KMS-11 (cell line): ENCODE results near the gene DAB2.

Experiments used
- H2AFZ ChIP-seq: fragments of 200-600 bp; sonication (generic); 2 replicates; pipeline ENCODE4 v1.6.1; 2016; ENCODE audit warnings: antibody characterized with exemption, mixed run types, low read depth
- H3K27ac ChIP-seq: fragments of 200-600 bp; sonication (generic); 2 replicates; pipeline ENCODE4 v1.6.1; 2016; ENCODE audit warnings: mild to moderate bottlenecking, mixed run types
- H3K27me3 ChIP-seq: fragments of 200-600 bp; sonication (generic); 2 replicates; pipeline ENCODE4 v1.6.1; 2017; ENCODE audit warnings: mild to moderate bottlenecking, low read depth, mixed run types, moderate library complexity; ENCODE audit not compliant: insufficient read depth
- H3K36me3 ChIP-seq: fragments of 200-600 bp; sonication (generic); 2 replicates; pipeline ENCODE4 v1.6.1; 2017; ENCODE audit warnings: mild to moderate bottlenecking, mixed run types; ENCODE audit not compliant: insufficient read depth
- H3K4me1 ChIP-seq: fragments of 200-600 bp; sonication (generic); 2 replicates; pipeline ENCODE4 v1.6.1; 2016; ENCODE audit warnings: mild to moderate bottlenecking, low read depth, mixed run types; ENCODE audit not compliant: poor library complexity, severe bottlenecking
- H3K4me2 ChIP-seq: fragments of 200-600 bp; sonication (generic); 2 replicates; pipeline ENCODE4 v1.7.0; 2016; ENCODE audit warnings: mild to moderate bottlenecking, mixed run types
- H3K4me3 ChIP-seq: fragments of 200-600 bp; sonication (generic); IDR thresholded peaks from 2 replicates; pipeline ENCODE4 v1.6.1; 2017; ENCODE audit warnings: low read depth, low read length, mixed read lengths; ENCODE audit not compliant: insufficient read depth
- H3K79me2 ChIP-seq: fragments of 200-600 bp; sonication (generic); 2 replicates; pipeline ENCODE4 v1.6.1; 2016; ENCODE audit warnings: low read depth, mixed run types; ENCODE audit not compliant: insufficient read depth
- H3K9ac ChIP-seq: fragments of 200-600 bp; sonication (generic); 2 replicates; pipeline ENCODE4 v1.6.1; 2016; ENCODE audit warnings: mild to moderate bottlenecking, mixed run types
- H4K20me1 ChIP-seq: fragments of 200-600 bp; sonication (generic); 2 replicates; pipeline ENCODE4 v1.6.1; 2016; ENCODE audit warnings: mild to moderate bottlenecking, mixed run types; ENCODE audit not compliant: insufficient read depth
- TF ChIP-seq, protein P1 (sequence below): fragments of 200-600 bp; sonication (generic); conservative IDR thresholded peaks from 2 replicates; pipeline ENCODE4 v1.6.1; 2017; ENCODE audit warnings: low read depth, mild to moderate bottlenecking, antibody characterized with exemption, low read length, moderate library complexity, mixed read lengths

DAB2 gene

DNA sequence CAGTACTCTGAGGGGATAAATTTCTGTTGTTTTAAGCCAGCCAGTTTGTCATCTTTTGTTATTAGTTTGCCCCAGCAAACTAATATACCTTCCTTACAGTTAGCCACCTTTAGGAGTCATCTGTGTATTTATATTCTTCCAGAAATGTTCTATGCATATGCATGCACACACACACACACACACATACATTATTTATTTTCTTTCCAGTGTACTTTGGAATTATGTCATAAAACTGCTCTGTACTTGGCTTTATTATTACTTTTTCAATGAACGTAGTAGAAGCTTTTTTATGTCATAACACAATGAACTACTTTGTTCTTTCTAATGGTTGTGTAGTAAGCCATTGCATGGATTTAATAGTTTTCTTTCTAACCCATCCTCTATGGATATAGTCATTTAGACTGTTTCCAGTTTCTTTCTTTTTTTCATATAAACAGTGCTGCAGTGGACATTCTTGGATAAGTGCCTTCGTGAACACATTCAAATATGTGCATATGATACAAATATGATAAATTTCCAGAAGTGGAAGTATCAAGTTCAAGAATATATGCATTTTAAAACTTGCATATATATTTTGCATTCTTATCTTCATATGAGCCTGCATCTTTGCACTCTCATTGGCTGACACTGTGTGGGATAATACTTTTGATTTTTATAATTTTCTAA is 26.6 kb upstream of the DAB2 start:
- H3K27ac ChIP-seq: no peak overlapping the region
- no peaks in the 10 kb centered on the region for H4K20me1 ChIP-seq
- H3K4me1 ChIP-seq: no peaks in the 10 kb centered on the region
- H3K27me3 ChIP-seq: no peaks in the 10 kb centered on the region
- no peak overlapping the region for H3K4me3 ChIP-seq
- no peak overlapping the region for H3K4me2 ChIP-seq
- no peaks in the 10 kb centered on the region for H3K36me3 ChIP-seq
- no peaks in the 10 kb centered on the region for H3K79me2 ChIP-seq
- no peak overlapping the region for H2AFZ ChIP-seq
- no peak overlapping the region for H3K9ac ChIP-seq
- TF ChIP-seq, protein P1, sequence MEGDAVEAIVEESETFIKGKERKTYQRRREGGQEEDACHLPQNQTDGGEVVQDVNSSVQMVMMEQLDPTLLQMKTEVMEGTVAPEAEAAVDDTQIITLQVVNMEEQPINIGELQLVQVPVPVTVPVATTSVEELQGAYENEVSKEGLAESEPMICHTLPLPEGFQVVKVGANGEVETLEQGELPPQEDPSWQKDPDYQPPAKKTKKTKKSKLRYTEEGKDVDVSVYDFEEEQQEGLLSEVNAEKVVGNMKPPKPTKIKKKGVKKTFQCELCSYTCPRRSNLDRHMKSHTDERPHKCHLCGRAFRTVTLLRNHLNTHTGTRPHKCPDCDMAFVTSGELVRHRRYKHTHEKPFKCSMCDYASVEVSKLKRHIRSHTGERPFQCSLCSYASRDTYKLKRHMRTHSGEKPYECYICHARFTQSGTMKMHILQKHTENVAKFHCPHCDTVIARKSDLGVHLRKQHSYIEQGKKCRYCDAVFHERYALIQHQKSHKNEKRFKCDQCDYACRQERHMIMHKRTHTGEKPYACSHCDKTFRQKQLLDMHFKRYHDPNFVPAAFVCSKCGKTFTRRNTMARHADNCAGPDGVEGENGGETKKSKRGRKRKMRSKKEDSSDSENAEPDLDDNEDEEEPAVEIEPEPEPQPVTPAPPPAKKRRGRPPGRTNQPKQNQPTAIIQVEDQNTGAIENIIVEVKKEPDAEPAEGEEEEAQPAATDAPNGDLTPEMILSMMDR: no peak

DNA sequence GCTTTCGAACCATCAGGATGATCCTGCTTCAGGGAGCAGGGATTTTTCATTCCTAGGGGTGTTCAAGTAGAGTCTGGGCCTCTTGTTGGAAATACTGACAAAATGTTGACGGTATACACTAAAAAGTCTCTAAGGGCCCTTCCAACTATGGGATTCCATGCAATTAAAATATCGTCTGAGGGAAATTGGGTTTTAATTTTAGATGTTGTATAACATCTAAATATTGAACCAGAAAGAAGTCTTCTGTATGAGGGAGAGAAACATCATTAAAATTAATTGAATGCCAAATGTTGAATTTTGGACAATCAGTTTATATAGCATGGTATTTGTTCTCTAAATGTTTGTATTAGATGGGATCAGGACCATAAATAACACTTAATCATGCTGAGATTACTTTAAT is 25.7 kb upstream of the DAB2 start:
- Histone ChIP-seq H3K4me2 (no peak overlapping the region), H3K36me3 (no peaks in the 10 kb centered on the region), H3K27ac (no peak overlapping the region), H3K79me2 (no peaks in the 10 kb centered on the region), H2AFZ (no peak overlapping the region), H3K4me1 (no peaks in the 10 kb centered on the region), H4K20me1 (no peaks in the 10 kb centered on the region), H3K4me3 (no peak overlapping the region), H3K27me3 (no peaks in the 10 kb centered on the region), H3K9ac (no peak overlapping the region)
- TF ChIP-seq, protein P1: no peak

DNA sequence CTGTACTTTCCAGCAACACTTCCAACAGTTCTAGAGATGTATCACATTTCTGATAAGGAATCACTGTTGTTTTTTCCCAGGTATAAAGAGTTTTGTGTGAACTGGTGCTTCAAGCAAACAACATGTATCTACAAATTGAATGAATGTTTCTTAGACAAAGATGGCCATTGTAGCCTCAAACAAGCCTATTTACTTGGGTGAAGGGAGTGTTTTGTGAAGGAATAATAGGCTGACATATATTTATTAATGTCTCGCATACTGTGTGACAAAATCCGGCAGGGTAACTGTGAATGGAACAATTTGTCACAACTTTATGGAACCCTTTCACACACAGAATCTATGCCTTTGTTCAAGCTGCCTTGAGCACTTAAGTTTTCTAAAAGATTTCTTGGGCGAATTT is 24.8 kb upstream of the DAB2 start:
- no peak overlapping the region for H3K27ac ChIP-seq
- no peak overlapping the region for H3K4me2 ChIP-seq
- H3K9ac ChIP-seq: no peak overlapping the region
- H3K79me2 ChIP-seq: no peaks in the 10 kb centered on the region
- no peak overlapping the region for H2AFZ ChIP-seq
- no peaks in the 10 kb centered on the region for H4K20me1 ChIP-seq
- TF ChIP-seq, protein P1: no peak
- no peaks in the 10 kb centered on the region for H3K4me1 ChIP-seq
- H3K27me3 ChIP-seq: no peaks in the 10 kb centered on the region
- H3K4me3 ChIP-seq: no peak overlapping the region
- H3K36me3 ChIP-seq: no peaks in the 10 kb centered on the region

DNA sequence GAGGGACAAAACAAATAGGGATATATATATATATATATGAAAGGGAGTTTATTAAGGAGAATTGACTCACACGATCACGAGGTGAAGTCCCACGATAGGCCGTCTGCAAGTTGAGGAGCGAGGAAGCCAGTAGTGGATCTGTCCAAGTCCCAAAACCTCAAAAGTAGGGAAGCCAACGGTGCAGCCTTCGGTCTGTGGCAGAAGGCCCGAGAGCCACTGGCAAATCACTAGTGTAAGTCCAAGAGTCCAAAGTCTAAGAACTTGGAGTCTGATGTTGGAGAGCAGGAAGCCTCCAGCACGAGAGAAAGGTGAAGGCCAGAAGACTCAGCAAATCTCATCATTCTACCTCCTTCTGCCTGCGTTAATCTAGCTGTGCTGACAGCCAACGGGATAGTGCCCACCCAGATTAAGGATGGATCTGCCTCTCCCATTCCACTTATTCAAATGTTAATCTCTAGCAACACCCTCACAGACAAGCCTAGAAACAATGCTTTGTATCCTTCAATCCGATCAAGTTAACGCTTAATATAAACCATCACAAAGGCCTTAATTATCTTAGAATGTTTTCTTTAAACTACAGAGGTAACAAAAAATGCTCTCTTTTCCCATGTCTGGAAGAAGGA is 23.8 kb upstream of the DAB2 start:
- Histone ChIP-seq H3K27me3 (no peaks in the 10 kb centered on the region), H3K36me3 (no peaks in the 10 kb centered on the region), H3K9ac (no peak overlapping the region), H3K4me3 (no peak overlapping the region), H3K4me2 (no peak overlapping the region), H2AFZ (no peak overlapping the region), H3K27ac (no peak overlapping the region), H4K20me1 (no peaks in the 10 kb centered on the region), H3K4me1 (no peaks in the 10 kb centered on the region), H3K79me2 (no peaks in the 10 kb centered on the region)
- TF ChIP-seq, protein P1: no peak
